Activated CD4-positive, alpha-beta T cell treated with anti-CD3 and anti-CD28 coated beads, Interleukin-10, Interleukin-2, amounts not matched to agents 100 ng/mL and 50 ng/mL, durations not matched to agents 16 hours and 8 hours (primary cell): ENCODE data around the gene CACNB4.

ENCODE experiments used
- DNase-seq: peaks from one replicate; pipeline ENCODE4 v3.0.0-alpha.2; 2020

CACNB4 gene

DNA sequence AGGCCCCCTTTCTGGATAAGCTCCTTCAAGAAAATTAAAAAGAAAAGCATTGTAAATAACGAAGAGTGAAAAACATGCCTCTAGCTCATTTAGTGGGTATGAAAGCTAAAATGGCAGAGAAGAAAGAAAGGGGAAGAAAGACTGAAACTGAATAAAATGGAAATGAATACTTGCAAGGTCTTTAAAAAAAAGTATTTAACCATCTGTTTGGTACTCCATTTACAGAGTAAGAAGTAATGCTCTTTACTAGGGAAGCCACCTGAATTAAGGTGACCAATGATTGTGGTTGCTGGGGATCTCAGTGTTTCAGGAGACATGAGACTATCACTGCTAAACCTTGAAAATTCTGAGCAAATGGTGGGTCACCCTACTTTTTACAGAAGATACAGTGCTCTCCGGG is 253.0 kb downstream of the CACNB4 start:
- DNase-seq, result no peak

DNA sequence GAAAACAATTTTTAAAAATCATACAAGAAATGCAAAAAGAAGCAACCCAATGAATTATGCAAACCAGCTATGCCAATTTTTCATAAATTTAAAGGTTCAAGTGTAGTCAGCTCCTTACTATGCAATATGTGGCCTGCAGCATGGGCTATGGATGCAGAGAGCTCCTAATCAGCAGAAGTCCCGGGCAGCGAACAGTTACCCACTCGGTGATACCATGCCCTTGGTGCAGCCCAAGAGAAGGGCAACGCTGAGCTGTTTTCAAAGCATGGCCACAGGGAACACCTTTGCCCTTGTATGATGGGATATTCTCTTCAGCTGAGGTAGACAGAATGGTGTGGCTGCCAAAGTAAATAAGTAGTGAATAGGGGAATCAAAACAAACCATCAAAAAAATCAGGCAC is 253.4 kb downstream of the CACNB4 start:
- no peak for DNase-seq

GRCh38 chr2:151844211-151844896 is 254.5 kb downstream of the CACNB4 start:
- DNase-seq, result no peak

GRCh38 chr2:151843691-151844061 is 255.2 kb downstream of the CACNB4 start:
- DNase-seq, result no peak

GRCh38 chr2:151842830-151843690 is 255.8 kb downstream of the CACNB4 start:
- DNase-seq, result no peak

GRCh38 chr2:151841047-151841424 is 257.8 kb downstream of the CACNB4 start:
- DNase-seq, result no peak

DNA sequence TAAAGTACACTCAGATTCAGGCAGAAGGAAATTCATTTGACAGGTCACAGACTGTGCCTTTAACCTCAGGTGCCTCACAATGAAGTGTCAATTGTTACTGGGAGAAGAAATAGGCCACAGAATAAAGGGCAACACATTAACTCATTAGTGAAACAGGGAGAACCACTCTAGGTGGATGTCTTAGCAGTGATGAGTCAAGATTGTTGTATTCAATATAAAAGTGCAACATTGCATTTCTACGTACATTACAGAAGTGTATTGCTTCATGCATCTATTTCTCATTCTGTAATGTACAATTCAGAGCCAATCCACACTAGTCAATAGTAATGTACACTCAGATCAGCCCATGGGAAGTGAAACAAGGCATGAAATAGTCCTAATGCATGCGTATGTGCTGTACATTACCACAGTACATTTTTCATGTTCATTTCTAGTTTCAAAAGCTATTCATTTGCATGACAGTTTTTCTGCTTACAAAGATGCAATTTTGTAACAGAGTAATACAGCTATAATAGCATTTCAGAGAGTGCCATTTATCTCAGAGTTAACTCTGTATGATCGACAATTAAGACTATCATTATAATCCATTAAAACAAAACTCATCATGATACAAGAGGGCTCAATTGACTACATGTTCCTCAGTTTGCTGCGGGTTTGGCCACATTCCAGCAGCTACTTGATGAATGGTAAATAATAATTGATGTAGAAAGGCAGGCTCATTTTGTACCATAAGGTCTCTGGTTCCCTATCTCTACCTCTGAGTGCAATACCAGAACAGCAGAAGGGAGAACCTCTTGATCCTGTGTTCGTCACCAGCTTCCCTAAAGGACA is 258.4 kb downstream of the CACNB4 start:
- peak; percentile 41 for DNase-seq

GRCh38 chr2:151837926-151838325 is 260.9 kb downstream of the CACNB4 start:
- DNase-seq, result no peak

- DNase-seq, result no peak
These were observed 264.9 kb downstream of the CACNB4 start for GRCh38 chr2:151833984-151834383.

DNA sequence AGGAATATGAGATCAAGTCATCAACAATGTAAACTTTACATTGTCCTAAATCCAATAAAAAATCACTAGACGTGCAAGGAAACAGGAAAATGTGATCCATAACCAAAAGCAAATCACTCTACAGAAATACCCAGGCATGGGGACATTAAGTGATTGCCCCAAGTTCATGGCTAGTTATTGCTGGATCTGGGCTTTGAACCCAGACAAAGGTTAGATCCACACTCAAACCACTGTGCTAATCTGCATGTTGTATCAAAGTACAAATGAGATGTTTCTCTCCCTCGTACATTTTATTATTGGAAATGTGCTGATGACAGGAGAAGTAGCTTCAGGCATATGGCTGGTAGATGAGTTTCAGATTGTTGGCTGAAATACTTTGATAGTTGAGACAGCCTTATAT is 267.9 kb downstream of the CACNB4 start:
- DNase-seq, result no peak

GRCh38 chr2:151828890-151829324 is 269.9 kb downstream of the CACNB4 start:
- no peak for DNase-seq

DNA sequence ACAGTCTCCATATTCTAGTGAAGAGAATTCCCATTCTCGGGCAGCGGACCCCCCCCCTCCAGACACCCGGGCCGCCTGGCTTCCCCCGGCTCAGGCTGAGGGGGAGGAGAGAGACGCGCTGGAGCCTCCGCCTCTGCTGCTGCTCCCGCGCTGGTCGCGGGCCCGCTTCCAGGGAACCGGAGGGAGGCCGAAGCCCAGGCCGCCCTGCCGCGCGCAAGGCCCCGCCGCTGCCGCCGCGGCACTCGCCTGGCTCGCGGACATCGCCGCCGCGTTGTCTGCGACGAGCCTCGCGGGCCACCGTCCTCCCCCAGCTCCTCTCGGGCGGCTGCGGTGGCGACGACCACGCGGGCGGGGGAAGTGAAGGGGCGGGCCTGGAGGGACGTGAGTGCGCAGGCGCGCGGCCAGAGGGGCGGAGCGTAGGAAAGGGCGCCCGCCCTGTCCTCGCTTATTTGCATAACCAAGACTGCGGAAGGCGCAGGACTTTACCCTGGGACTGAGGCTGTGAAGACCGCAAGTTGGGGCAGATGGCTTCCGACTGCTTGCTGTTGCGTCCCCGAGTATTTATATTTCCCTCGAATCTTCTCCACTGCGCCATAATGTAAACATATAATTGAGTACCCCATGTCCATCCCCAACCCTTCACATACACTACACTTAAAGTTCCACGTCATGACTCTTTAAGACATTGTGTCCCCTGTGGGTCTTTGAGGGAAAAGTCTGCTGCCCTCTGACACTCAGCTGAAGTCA is 270.5 kb downstream of the CACNB4 start, which contains the start of gene ARL5A:
Gene ARL5A, minus strand, starts transcription at position 279 of the 747 bp plus-strand sequence. Its CDS starts 245 bp downstream, at position 34.
- DNase-seq, result peak; percentile 96

GRCh38 chr2:151827564-151828142 is 271.2 kb downstream of the CACNB4 start:
- peak; percentile 20 for DNase-seq

- peak; percentile 17 for DNase-seq
These were observed 272.1 kb downstream of the CACNB4 start for GRCh38 chr2:151826737-151827157.

DNA sequence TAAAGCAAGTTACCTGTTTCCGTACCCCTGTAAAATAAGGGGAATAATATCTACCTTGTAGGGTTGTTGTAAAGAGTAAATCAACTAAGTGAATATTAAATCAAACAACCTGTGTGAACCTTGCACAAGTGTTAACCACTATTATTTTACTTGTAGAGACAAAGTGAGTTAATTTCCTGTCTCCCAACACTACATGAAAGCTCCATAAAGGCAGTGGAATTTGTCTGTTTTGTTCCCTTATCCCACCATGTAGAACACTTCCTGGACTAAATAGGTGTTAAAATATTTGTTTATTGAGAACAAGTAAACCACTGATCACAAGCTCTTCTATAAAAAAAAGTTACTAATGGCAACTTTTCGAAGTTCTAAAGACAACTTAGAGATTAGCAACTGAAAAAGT is 274.0 kb downstream of the CACNB4 start:
- DNase-seq, result no peak

DNA sequence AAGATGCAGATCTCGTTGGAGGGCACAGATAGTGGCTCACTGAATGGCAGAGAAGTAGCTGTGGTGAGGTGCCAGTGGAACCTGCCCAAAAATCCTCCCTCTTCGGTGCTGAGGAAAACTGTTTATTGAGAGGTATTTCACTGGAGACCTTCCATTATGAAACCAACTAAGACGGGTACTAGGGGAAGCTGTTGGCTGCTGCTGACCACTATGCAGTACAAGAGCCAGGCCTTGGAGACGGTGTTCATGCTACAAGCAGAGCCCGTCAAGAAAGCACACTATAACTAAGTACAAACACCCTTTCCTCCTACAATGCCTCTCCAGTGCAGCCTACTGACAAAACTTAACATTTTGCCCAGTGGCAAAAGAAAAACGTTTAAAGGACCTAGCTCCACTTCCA is 275.2 kb downstream of the CACNB4 start:
- DNase-seq, result no peak

GRCh38 chr2:151819920-151820319 is 278.9 kb downstream of the CACNB4 start:
- peak; percentile 85 for DNase-seq

- DNase-seq, result no peak
These were observed 280.9 kb downstream of the CACNB4 start for GRCh38 chr2:151817929-151818328.

- no peak for DNase-seq
These were observed 282.0 kb downstream of the CACNB4 start for GRCh38 chr2:151816843-151817242.

DNA sequence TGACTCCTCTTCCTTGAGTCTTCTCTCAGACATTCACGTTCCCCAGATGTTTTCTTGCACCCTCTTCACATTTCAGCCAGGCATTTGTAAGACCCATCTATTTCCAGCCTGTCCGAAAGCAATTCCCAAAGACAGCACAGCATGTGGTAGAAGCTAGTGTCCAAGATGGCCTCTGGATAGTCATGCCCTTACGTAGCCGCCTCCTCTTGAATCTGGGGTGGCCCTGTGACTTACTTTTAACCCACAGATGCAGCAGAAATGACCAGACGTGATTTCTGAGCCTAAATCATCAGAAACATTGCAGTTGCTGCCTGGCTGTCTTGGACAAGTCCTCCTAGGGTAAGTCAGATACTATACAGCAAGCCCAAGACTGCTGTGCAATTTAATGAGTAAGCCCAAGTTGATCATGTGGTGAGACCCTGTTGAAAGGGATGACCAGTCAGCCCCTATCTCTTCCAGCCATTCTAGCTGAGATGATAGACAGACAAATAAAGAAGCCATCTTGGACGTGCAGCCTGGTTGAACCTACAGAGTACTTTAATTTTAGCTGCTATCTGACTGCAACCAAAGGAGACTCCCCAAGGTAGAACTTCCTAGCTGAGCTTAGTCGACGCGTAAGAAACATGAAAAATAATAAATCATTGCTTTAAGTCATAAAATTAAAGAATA is 282.9 kb downstream of the CACNB4 start:
- DNase-seq, result no peak

DNA sequence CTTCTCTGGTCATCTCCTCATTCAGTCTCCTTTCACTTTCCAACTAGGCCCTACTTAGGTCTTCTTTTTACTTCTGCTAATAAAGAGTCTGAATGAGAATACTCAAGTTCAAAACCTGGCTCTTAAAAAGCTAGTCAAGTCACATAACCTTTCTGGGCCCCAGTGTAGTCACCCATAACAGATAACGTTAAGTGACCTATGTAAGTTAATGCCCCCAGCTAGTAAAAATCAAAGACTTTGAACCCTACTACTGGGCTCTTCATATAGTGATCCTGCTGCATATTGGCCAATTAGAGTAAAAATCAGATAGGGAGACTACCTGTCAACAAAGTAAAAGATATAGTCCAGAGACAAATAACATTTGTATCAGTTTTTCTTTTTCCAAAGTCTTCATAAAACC is 288.4 kb downstream of the CACNB4 start:
- DNase-seq, result no peak

DNA sequence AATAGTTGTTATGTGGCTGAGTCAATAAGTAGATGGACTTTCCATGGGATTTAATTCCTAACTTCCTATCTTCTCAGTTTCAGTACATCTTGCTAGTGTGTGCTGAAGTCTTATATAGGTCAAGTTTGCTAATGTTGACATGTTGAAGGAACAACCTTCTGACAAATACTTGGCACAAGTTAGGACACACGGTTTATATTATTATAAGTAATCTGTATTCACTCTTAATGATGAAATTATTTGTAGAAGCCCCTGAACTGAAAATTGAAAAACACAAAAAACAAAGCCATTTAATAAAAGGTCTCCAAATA is 289.8 kb downstream of the CACNB4 start:
- no peak for DNase-seq
